Peyer's patch (tissue), 4 donors: ENCODE measurements around the gene TRIM52.

Source experiments
- CTCF ChIP-seq, 6 experiments: fragments of 450-650 bp in 4 of 6; fragments of 200-600 bp in 2 of 6; sonication (generic) in 1 of 6; IDR thresholded peaks; one replicate each; pipeline ENCODE4 v1.5.1; 2017 to 2019; ENCODE audit warnings: antibody characterized with exemption in 6 of 6, mild to moderate bottlenecking in 3 of 6, moderate library complexity in 1 of 6
- POLR2A ChIP-seq, 2 donors: fragments of 450-650 bp; IDR thresholded peaks; one replicate each; pipeline ENCODE4 v1.5.1; 2017; ENCODE audit warnings: antibody characterized with exemption in 2 of 2, mild to moderate bottlenecking in 2 of 2, moderate library complexity in 2 of 2

GRCh38 chr5:181271081-181271480 lies 10.1 kb upstream of the TRIM52 start:
- TF ChIP-seq POLR2A (IDR thresholded peaks at IDR 0.05) (no peak), CTCF (IDR thresholded peaks at IDR 0.05) (no peak)
